ENCODE measurements around the gene PACSIN2. TPM values are rescaled to one million over a fixed set of nuclear protein-coding genes. Genes with fewer than 3 reads are reported as not detected.

The PACSIN2 gene
- total RNA-seq, 1 donor from 2014 or later: 93.4 TPM

DNA sequence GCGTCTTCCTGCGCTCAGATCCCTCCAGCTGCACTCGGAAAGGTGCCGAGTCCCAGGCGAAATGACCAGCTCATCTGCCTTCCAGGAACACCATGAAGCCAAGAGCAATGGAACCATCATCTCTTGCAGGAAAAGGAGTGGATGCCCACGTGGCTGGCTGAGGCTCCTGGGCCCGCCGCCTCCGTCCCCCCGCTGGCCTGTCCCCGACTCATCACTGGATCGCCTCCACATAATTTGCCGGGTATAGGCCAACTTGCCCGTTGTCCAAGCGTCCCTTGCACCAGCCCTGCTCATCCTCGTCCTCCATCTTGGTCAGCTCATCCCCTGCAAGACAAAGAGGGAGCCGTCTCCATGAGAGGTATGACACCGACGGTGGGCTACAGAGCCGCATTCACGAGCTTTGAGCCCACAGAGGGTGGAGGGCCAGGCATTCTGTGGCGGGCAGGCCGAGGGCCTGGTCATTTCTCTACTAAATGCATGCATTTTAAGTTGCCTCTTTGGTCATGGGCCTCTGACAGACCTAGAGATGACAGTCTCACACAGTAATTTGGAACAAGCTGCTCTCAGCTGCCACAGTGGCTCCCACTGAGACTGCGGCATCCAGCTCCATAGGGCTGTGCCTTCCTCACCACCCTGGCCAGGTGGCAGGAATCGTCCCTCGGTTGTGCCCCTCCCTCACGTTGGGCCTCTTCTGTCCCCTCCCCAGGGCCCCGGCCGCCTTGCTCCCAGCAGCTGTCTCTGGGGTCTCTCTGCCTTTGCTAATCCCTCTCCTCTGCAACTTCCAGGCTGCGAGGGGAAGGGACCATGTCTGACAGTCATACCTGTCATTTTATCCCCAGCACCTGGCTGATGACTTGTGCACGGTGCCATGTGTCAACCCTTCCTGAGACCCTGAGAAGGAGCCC, 143.6 kb downstream of the PACSIN2 start:
- Mint-ChIP-seq H3K9me3 (ENCODE audit: low read depth) (no peaks in the 10 kb centered on the region), H3K4me3 (ENCODE audit: unreplicated experiment) (no peak overlapping the region), H3K36me3 (ENCODE audit: low read depth) (peaks cover 13% of the 10 kb centered on the region), H3K4me1 (ENCODE audit: low read depth) (peaks cover 20% of the 10 kb centered on the region), H3K27me3 (ENCODE audit: low read depth) (no peaks in the 10 kb centered on the region), H3K27ac (ENCODE audit: unreplicated experiment) (no peak overlapping the region)
- no peak for DNase-seq (ENCODE audit: low spot score)
- TF ChIP-seq, protein P1, sequence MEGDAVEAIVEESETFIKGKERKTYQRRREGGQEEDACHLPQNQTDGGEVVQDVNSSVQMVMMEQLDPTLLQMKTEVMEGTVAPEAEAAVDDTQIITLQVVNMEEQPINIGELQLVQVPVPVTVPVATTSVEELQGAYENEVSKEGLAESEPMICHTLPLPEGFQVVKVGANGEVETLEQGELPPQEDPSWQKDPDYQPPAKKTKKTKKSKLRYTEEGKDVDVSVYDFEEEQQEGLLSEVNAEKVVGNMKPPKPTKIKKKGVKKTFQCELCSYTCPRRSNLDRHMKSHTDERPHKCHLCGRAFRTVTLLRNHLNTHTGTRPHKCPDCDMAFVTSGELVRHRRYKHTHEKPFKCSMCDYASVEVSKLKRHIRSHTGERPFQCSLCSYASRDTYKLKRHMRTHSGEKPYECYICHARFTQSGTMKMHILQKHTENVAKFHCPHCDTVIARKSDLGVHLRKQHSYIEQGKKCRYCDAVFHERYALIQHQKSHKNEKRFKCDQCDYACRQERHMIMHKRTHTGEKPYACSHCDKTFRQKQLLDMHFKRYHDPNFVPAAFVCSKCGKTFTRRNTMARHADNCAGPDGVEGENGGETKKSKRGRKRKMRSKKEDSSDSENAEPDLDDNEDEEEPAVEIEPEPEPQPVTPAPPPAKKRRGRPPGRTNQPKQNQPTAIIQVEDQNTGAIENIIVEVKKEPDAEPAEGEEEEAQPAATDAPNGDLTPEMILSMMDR (IDR thresholded peaks at IDR 0.05): no peak

DNA sequence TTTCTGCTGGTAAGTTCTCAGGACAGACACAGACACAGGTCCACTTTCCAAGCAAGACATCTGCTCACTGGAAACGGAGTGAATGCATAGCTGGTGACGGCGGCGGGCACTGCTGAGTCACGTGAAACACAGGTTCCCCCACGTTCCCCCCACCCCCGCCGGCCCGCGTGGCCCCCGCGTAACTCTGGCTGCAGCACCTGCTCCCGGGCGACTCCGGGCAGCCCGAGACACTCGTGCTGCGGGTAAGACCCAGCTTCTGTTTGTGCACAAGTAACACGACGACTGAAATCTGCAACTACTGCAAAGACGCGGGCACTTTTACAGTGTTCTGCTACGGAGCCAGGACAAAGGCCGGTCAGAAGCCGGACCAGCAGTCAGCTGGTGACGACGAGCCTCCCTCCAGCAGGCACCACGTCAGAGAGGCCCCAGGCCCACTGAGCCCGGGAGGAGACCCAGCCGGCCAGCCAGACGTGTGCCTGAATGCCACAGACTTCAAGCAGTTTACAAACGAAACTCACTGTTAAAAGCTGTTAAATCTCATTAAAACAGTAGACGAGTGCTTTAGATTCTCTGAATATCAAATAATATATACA, 145.0 kb downstream of the PACSIN2 start:
- Mint-ChIP-seq H3K9me3 (ENCODE audit: low read depth) (no peaks in the 10 kb centered on the region), H3K4me1 (ENCODE audit: low read depth) (peaks cover 20% of the 10 kb centered on the region), H3K36me3 (ENCODE audit: low read depth) (peaks cover 4% of the 10 kb centered on the region), H3K4me3 (ENCODE audit: unreplicated experiment) (no peak overlapping the region), H3K27me3 (ENCODE audit: low read depth) (no peaks in the 10 kb centered on the region), H3K27ac (ENCODE audit: unreplicated experiment) (no peak overlapping the region)
- TF ChIP-seq, protein P1 (IDR thresholded peaks at IDR 0.05): no peak
- no peak for DNase-seq (ENCODE audit: low spot score)

DNA sequence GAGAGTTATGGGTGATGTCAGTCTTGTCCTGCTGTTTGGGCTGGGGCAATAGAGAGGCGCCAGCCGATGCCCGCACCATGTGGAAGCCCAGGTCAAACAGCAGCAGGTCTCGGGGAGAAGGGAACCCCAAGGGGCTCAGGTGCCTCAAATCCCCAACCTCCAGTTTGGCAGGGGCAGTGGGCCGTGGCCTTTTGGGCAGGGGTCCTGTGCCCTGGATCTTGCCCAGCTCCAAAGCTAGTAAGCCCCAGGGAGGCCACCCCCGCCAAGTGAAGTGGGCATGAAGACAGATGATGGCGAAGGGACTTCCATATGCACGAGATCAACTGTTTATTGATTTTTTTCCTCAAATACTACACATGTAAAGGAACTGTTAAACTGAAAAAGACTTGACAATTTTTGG, 145.5 kb downstream of the PACSIN2 start:
- Mint-ChIP-seq H3K36me3 (ENCODE audit: low read depth) (peaks cover 4% of the 10 kb centered on the region), H3K27ac (ENCODE audit: unreplicated experiment) (peak overlapping the region; percentile 83), H3K9me3 (ENCODE audit: low read depth) (no peaks in the 10 kb centered on the region), H3K4me3 (ENCODE audit: unreplicated experiment) (no peak overlapping the region), H3K27me3 (ENCODE audit: low read depth) (no peaks in the 10 kb centered on the region), H3K4me1 (ENCODE audit: low read depth) (peaks cover 20% of the 10 kb centered on the region)
- DNase-seq (ENCODE audit: low spot score): no peak
- TF ChIP-seq, protein P1 (IDR thresholded peaks at IDR 0.05): no peak

DNA sequence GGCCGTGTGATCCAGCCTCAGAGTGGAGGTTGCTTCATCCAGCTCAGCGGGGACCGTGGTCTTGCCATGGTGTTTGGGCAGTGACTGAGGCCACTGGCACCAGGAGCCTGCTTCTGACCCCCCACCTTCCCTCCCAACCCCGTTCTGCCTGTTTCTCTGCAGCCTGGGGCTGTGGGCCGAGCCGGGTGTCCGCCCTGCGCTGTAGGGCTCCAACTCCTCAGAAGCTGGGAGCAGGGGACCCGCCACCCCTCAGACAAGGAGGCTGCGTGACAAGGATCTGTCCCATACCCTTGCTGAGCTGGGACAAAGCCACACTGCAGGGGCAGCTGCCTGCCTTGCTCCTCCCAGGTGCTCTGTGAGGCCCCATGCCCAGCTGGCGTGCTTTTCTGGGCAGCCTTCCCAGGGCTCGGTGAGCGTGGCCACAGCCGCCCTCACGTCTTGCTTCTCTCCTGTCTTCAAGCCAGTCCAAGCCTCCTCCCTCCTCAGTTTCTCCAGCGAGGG, 146.1 kb downstream of the PACSIN2 start:
- peak overlapping the region; percentile 83 for H3K27ac Mint-ChIP-seq (ENCODE audit: unreplicated experiment)
- DNase-seq (ENCODE audit: low spot score): no peak

DNA sequence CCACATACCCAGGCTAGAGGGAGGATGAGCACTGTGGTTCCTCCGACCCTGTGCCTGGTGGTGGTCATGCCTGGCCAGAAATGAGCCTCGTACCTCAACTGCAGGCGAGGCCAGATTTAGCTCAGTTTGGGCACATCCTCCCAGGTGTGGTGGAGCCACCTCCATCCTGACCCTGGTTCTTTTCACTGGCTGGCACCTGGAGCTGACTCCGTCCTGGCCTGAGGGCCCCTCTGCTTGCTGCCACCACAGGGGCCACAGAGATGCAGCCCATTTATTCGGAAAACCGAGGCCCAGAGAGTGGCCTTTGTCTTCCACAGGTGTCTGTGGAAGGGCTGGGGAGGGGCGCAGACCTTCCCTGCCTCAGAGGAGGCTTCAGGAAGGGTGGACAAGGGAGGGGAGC, 148.8 kb downstream of the PACSIN2 start:
- no peaks in the 10 kb centered on the region for H3K9me3 Mint-ChIP-seq (ENCODE audit: low read depth)
- H3K27ac Mint-ChIP-seq (ENCODE audit: unreplicated experiment): no peak overlapping the region
- H3K36me3 Mint-ChIP-seq (ENCODE audit: low read depth): peaks cover 2% of the 10 kb centered on the region
- no peak for DNase-seq (ENCODE audit: low spot score)
- no peak overlapping the region for H3K4me3 Mint-ChIP-seq (ENCODE audit: unreplicated experiment)
- TF ChIP-seq, protein P1 (IDR thresholded peaks at IDR 0.05): no peak
- H3K4me1 Mint-ChIP-seq (ENCODE audit: low read depth): peaks cover 40% of the 10 kb centered on the region
- no peaks in the 10 kb centered on the region for H3K27me3 Mint-ChIP-seq (ENCODE audit: low read depth)

More for the DNA sequence above, 146.1 kb downstream of the PACSIN2 start:
- Mint-ChIP-seq H3K27me3 (ENCODE audit: low read depth) (no peaks in the 10 kb centered on the region), H3K9me3 (ENCODE audit: low read depth) (no peaks in the 10 kb centered on the region), H3K4me3 (ENCODE audit: unreplicated experiment) (no peak overlapping the region), H3K4me1 (ENCODE audit: low read depth) (peaks cover 20% of the 10 kb centered on the region), H3K36me3 (ENCODE audit: low read depth) (peaks cover 4% of the 10 kb centered on the region)
- TF ChIP-seq, protein P1 (IDR thresholded peaks at IDR 0.05): no peak

All from chondrocyte (in vitro differentiated cells).